GM12892 (cell line): ENCODE results near the gene NSMF.

Experiments
- DNase-seq: peaks from one replicate; pipeline ENCODE4 v3.0.0; 2011; ENCODE audit not compliant: insufficient read length
- FAIRE-seq: peaks from 2 replicates; lab custom pipeline; 2011; peaks lifted over from hg19 to GRCh38; lab: Jason Lieb, UNC
- POLR2A ChIP-seq: IDR thresholded peaks from 2 replicates; pipeline ENCODE4 v1.6.1; 2011; ENCODE audit warnings: low read depth, low read length, control low read depth
- POLR2AphosphoS5 ChIP-seq: IDR thresholded peaks from 2 replicates; pipeline ENCODE4 v1.6.1; 2011; ENCODE audit warnings: low read depth, low read length, control low read depth
- TAF1 ChIP-seq: IDR thresholded peaks from 2 replicates; pipeline ENCODE4 v1.6.1; 2011; ENCODE audit warnings: low read depth, mild to moderate bottlenecking, control low read depth, low read length, borderline replicate concordance

The NSMF gene

GRCh38 chr9:137465720-137466388, 6.7 kb upstream of the NSMF start:
- FAIRE-seq: no peak
- DNase-seq: no peak
- TF ChIP-seq POLR2A: no peak
- no peak for TF ChIP-seq TAF1
- no peak for TF ChIP-seq POLR2AphosphoS5

DNA sequence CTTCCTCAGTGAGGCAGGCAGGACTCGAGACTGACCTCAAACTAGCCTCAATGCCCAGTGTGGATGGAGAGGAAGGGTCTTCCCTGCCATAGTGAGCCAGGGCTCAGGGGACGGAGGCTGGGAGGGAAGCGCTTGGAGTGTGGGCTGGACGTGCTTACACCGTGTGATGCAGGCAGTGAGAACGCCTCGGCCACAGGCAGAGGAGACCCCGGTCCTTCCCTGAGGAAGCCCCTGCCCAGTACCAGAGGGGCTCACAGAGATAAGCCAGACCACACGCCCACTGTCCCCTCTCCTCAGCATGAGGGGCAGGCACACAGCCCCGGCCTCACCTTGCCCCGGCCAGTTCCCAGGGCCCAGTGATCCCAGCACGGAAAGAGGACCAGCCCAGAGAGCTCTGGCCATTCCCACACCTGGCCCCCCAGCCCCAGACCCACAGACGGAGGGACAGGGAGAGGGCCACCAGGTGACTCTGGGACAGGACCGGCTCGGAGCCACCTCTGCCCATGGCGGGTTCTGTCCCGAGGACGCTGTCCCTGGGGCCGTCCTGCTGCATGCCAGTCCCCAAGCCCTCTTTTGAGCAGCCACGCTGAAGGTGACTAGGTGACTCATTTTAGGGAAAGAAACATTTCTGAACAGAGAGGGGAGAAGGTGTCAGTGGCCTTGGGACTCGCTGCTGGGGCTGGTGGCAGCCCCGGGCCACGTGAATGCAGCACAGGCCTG, 6.0 kb upstream of the NSMF start:
- DNase-seq (no peak), FAIRE-seq (no peak)
- TF ChIP-seq POLR2AphosphoS5 (no peak), TAF1 (no peak), POLR2A (no peak)

DNA sequence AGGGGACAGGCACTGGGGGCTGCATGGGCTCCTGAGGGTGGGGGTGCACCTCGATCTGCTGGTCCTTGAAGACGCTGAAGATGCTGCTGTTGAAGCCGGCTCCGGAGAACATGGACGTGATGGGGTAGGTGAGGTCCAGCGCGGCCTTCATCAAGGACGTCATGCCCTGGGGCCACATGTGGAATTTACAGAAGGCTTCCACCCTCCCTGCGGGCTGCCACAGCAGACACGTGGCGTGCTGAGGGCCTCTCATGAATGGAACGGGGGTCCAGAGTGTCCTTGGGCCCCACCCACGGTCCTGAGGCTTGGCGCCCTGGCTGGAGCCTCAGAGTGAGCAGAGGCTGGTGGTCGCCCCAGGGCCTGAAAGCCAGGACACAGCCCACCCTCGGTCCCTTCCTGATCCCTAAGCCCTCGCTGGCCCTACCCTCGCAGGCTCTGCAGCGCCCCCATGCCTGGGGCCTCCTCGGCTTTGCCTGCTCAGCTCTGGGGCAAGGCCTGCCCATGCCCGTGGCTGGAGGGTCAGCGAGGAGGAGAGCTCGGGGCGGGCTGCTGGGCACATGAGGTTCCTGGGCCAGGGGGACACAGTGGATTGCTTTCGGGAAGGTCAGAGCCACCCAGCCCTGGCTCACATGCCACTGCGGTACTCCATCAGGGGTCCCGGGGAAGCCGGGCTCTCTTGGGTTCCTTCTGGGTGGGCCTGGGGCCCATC, 5.3 kb upstream of the NSMF start:
- DNase-seq (no peak), FAIRE-seq (no peak)
- TF ChIP-seq TAF1: no peak
- no peak for TF ChIP-seq POLR2AphosphoS5
- TF ChIP-seq POLR2A: no peak

DNA sequence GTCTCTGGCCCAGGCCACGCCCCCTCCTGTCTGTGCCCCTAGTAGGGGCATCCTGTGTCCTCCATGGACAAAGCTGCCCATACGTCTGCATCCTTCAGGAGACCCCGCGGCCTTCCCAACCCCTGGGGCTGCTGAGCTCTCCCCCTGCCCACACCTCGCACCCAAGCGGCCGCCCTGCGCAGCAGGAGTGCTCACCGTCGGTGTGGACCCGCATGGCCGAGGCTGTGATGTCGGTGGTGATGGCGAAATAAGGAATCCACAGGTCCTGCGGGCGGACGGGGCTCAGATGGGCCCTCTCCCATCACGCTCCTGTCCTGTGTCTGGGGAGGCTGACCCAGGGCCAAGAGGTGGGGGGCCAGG, 4.8 kb upstream of the NSMF start:
- FAIRE-seq: no peak
- no peak for TF ChIP-seq TAF1
- TF ChIP-seq POLR2A: no peak
- TF ChIP-seq POLR2AphosphoS5: no peak
- DNase-seq: no peak

DNA sequence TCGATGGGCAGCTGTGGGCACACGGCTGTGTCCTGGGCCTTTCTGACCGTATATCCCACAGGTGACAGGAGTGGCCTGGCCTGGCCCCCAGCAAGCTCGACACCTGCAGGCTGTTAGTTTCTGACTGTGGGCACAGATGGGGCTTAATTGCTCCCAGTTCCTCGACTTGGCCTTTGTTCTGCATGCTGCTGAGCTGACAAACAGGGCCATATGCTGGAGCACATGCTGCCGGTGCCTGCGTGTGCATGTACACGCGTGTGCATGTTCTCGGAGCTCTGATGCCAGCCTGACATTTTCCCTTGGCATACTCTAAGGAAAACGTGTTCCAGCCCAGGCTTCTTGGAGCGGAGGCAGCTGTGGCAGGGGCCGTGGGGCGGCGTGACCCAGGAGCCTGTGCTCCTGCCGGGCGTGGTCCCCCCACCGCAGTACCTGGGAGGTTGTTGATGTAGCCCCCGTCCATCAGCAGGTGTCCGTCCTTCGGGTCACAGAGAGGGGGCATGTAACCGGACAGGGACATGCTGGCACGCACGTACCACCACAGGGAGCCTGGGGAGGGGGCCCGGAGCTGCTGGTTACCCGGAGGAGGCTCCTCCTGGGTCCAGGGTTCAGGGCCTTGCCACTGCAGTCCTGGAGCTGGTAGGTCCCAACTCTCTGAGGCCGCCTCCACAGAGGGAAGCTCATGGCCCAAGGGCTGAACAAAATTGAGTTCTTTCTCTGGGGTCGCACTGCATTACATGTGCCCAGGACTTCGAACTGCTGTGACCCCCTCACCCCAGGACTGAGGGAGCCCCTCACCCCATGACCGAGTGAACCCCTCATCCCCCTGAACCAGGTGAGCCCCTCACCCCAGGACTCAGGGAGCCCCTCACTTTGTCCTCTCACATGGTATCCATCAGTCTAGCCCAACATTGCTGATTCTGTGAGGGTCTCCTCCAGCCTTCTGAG, 4.1 kb upstream of the NSMF start:
- no peak for DNase-seq
- FAIRE-seq: no peak
- no peak for TF ChIP-seq POLR2AphosphoS5
- TF ChIP-seq TAF1: no peak
- TF ChIP-seq POLR2A: no peak

GRCh38 chr9:137462396-137462985, 3.4 kb upstream of the NSMF start:
- TF ChIP-seq TAF1: no peak
- no peak for TF ChIP-seq POLR2AphosphoS5
- TF ChIP-seq POLR2A: no peak
- no peak for FAIRE-seq
- no peak for DNase-seq

- FAIRE-seq: peak; percentile 46
- DNase-seq: peak; percentile 79
- no peak for TF ChIP-seq TAF1
- TF ChIP-seq POLR2A: peak; percentile 47; the same call in 1 of the 2 replicates
- TF ChIP-seq POLR2AphosphoS5: no peak
Observed at GRCh38 chr9:137461663-137462395, 2.7 kb upstream of the NSMF start.

DNA sequence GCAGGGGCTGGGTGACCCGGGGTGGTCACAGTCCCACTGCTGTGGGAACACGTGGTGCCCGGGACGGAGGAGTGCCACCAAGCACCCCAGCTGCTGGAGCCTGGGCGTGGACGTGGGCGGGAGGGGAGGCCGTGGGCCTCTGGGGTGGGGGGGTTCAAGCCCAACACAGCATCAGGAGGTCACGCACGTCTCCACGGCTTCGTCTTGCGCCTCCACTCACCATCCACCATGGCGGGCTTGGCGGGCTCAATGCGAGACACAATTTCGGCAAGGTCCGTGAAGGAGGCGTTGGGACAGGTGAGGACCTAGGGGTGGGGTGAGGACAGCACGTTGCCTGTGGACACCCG, 2.2 kb upstream of the NSMF start:
- TF ChIP-seq TAF1 (no peak), POLR2AphosphoS5 (no peak), POLR2A (no peak)
- DNase-seq (no peak), FAIRE-seq (no peak)

- FAIRE-seq: no peak
- DNase-seq: no peak
- TF ChIP-seq POLR2AphosphoS5: no peak
- TF ChIP-seq TAF1: no peak
- TF ChIP-seq POLR2A: no peak
Observed at GRCh38 chr9:137460363-137461315, 1.5 kb upstream of the NSMF start.
